NCI-H187 treated with DMSO at 0.1 percent for 48 hours (cell line): ENCODE results near the gene THSD7B.

Source experiments
- DNase-seq: peaks from one replicate; lab custom pipeline; 2025; lab: John Stamatoyannopoulos, UW

Gene THSD7B

GRCh38 chr2:137383391-137383790 is 618.0 kb downstream of the THSD7B start:
- no peak for DNase-seq

- no peak for DNase-seq
Measured at GRCh38 chr2:137387044-137387443, 621.7 kb downstream of the THSD7B start.

GRCh38 chr2:137405496-137405895 is 640.2 kb downstream of the THSD7B start:
- DNase-seq = no peak

- DNase-seq = no peak
Measured at GRCh38 chr2:137411585-137411984, 646.2 kb downstream of the THSD7B start.

GRCh38 chr2:137420744-137421143 is 655.4 kb downstream of the THSD7B start:
- DNase-seq = no peak

GRCh38 chr2:137435162-137435561 is 669.8 kb downstream of the THSD7B start:
- no peak for DNase-seq

- DNase-seq = no peak
Measured at GRCh38 chr2:137437386-137437785, 672.0 kb downstream of the THSD7B start.

GRCh38 chr2:137444970-137445369 is 679.6 kb downstream of the THSD7B start:
- DNase-seq = no peak

- no peak for DNase-seq
Measured at GRCh38 chr2:137449454-137449853, 684.1 kb downstream of the THSD7B start.

GRCh38 chr2:137454886-137455285 is 689.5 kb downstream of the THSD7B start:
- no peak for DNase-seq

- DNase-seq = no peak
Measured at GRCh38 chr2:137467246-137467862, 702.0 kb downstream of the THSD7B start.

- no peak for DNase-seq
Measured at GRCh38 chr2:137493261-137493660, 727.9 kb downstream of the THSD7B start.

GRCh38 chr2:137500599-137500998 is 735.3 kb downstream of the THSD7B start:
- no peak for DNase-seq

GRCh38 chr2:137507237-137507636 is 741.9 kb downstream of the THSD7B start:
- DNase-seq = no peak

GRCh38 chr2:137508739-137509384 is 743.5 kb downstream of the THSD7B start:
- no peak for DNase-seq

GRCh38 chr2:137511526-137511925 is 746.2 kb downstream of the THSD7B start:
- DNase-seq = no peak

GRCh38 chr2:137521653-137522619 is 756.6 kb downstream of the THSD7B start:
- no peak for DNase-seq

- peak; percentile 80 for DNase-seq
Measured at GRCh38 chr2:137522620-137523011, 757.3 kb downstream of the THSD7B start.

GRCh38 chr2:137523931-137524330 is 758.6 kb downstream of the THSD7B start:
- DNase-seq = no peak

- DNase-seq = no peak
Measured at GRCh38 chr2:137525132-137525531, 759.8 kb downstream of the THSD7B start.

GRCh38 chr2:137525641-137526190 is 760.4 kb downstream of the THSD7B start:
- peak; percentile 62 for DNase-seq

GRCh38 chr2:137535897-137536296 is 770.6 kb downstream of the THSD7B start:
- DNase-seq = no peak
